IPS-18c (cell line): ENCODE data around the gene KMT2C.

ENCODE experiments used
- H3K4me3 ChIP-seq: 2 replicates; pipeline ENCODE4 v1.7.0; 2013; ENCODE audit warnings: low read depth, mild to moderate bottlenecking, low read length, moderate library complexity; ENCODE audit not compliant: insufficient read depth
- H3K9me3 ChIP-seq: one replicate; pipeline ENCODE4 v1.6.1; 2013; ENCODE audit warnings: mild to moderate bottlenecking, low read length, moderate library complexity; ENCODE audit not compliant: control insufficient read depth, insufficient read depth

KMT2C gene

GRCh38 chr7:152129682-152130081 lies 306.1 kb downstream of the KMT2C start:
- H3K9me3 ChIP-seq: peaks cover 12% of the 10 kb centered on the region
- H3K4me3 ChIP-seq: no peak overlapping the region

- no peak overlapping the region for H3K4me3 ChIP-seq
- H3K9me3 ChIP-seq: peaks cover 12% of the 10 kb centered on the region
Observed at GRCh38 chr7:152128741-152129461, 306.9 kb downstream of the KMT2C start.

DNA sequence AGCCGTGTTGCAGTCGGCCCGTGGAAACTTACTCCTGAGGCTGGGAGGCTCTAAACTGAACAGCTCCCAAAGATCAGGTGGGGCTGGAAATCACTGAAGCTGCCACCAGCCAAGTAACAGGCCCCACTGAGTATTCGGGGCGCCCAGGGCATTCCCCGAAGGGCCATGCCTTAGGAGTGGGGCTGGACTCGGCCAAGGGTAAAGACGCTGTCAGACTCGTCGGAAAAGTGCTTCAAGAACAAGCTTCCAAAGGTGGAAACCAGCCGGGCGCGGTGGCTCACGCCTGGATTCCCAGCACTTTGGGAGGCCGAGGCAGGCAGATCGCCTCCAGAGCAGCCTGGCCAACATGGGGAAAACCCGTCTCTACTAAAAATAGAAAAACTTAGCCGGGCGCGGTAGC lies 307.6 kb downstream of the KMT2C start:
- H3K4me3 ChIP-seq: no peak overlapping the region
- peaks cover 12% of the 10 kb centered on the region for H3K9me3 ChIP-seq

- H3K4me3 ChIP-seq: no peak overlapping the region
- peaks cover 12% of the 10 kb centered on the region for H3K9me3 ChIP-seq
Observed at GRCh38 chr7:152127229-152127628, 308.6 kb downstream of the KMT2C start.

DNA sequence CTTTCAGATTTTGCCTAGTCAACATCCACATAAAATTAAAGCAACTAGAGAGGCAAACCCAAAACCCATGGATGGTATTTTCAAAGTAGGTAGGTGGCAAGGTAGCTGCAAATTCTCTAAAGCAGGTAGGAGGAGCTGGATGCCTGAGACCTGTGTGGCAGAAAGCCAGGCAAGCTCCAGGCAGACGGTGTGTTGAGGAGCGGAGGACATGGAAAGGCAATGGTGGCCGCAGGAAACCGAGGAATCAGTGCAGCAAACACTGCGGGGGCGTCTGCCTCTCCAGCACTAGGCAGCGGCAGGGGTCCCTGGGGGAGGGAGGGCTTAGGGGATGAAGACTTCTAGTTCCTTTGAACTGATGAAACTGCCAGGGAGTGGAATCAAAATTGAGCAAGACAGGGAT lies 309.1 kb downstream of the KMT2C start:
- Histone ChIP-seq H3K9me3 (peaks cover 12% of the 10 kb centered on the region), H3K4me3 (no peak overlapping the region)

GRCh38 chr7:152122540-152122939 lies 313.3 kb downstream of the KMT2C start:
- Histone ChIP-seq H3K9me3 (peaks cover 9% of the 10 kb centered on the region), H3K4me3 (no peak overlapping the region)

DNA sequence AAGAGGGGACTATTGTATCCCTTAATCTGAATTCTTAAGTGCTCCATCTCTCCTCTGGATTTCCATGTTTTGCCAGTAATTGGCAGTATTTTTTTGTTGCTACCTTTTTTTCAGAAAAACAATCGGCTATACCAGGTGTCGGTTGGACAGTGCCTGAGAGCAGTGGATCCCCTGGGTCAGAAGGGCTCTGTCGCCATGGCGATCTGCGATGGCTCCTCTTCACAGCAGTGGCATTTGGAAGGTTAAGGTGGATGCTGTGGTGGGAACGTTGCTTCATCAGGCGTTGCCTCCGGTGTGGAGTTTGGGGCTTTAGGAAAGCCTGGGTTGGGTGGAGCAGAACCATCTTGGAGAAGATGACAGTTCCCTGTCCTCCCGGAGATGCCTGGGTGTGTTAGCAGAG lies 314.4 kb downstream of the KMT2C start:
- H3K4me3 ChIP-seq: no peak overlapping the region

DNA sequence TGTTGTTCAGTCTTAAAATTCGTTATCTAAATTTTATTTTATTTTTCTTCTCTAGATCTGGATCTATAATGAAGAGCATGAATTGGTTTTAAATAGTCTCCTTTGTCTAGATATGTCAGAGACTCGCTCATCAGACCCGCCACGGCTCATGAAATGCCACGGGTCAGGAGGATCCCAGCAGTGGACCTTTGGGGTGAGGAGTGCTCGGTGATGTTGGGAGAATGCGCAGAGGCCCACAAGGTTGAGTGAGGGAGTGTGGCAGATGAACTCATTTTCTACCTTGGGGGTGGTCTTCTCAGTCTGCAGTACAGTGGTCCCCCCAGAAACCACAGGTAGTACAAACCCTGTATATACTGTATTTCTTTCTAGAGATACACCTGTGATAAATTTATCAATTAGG lies 315.0 kb downstream of the KMT2C start:
- no peaks in the 10 kb centered on the region for H3K9me3 ChIP-seq
- no peak overlapping the region for H3K4me3 ChIP-seq

More for the DNA sequence above, 314.4 kb downstream of the KMT2C start:
- H3K9me3 ChIP-seq: peaks cover under 1% of the 10 kb centered on the region

DNA sequence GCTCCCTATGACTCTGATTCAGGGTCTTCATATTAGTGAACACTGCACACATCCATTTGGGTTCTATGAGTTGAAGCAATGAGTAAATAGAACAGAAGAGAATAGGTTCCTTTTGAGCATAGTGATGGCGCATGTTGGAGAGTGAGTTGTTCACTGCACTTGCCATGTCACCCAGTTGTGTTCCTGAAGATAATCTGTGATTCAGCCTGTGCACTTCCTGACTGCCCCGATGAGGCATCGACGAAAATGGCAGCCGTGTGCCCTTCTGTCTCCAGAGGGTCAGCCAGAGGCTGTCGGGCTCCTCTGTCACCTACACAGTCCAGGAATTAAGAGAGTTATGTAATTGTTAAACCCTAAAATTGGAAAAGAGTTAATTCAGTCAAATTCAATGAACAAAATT lies 315.6 kb downstream of the KMT2C start:
- H3K9me3 ChIP-seq: no peaks in the 10 kb centered on the region

GRCh38 chr7:152117356-152117755 lies 318.4 kb downstream of the KMT2C start:
- no peaks in the 10 kb centered on the region for H3K9me3 ChIP-seq
- no peak overlapping the region for H3K4me3 ChIP-seq

More for the DNA sequence above, 315.6 kb downstream of the KMT2C start:
- no peak overlapping the region for H3K4me3 ChIP-seq

DNA sequence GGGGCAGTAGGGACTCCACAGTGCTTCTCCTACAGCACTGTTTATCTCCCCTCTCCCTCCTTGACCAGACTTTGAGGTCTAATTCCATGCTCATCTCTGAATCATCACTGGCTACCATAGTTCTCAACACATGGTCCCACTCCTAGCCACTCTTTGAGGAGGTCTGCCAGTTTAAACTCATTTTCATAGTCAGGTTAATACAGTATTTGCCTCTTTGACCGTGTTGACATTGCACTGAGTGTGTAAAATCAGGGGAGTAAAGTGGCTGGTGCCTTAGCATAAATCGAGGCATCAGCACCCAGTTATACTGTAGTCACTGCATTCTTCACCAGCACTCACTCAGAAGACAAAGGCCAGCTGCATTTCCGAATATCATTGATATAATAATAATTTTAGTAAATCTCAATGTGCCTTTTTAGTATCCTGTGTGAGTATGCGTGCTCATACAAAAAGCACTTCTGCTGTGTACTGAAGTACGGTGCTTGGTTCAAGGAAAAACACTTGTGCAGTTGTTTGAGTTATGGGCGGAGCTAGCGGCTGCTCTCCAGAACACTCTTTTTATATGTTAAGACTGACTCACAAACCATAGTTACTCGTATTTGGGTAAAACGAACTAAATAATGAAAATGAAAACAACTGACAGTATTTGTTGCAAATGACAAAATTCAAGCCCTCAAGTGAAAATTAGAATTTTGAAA lies 320.6 kb downstream of the KMT2C start:
- Histone ChIP-seq H3K9me3 (no peaks in the 10 kb centered on the region), H3K4me3 (no peak overlapping the region)

GRCh38 chr7:152112829-152113228 lies 323.0 kb downstream of the KMT2C start:
- H3K4me3 ChIP-seq: no peak overlapping the region

DNA sequence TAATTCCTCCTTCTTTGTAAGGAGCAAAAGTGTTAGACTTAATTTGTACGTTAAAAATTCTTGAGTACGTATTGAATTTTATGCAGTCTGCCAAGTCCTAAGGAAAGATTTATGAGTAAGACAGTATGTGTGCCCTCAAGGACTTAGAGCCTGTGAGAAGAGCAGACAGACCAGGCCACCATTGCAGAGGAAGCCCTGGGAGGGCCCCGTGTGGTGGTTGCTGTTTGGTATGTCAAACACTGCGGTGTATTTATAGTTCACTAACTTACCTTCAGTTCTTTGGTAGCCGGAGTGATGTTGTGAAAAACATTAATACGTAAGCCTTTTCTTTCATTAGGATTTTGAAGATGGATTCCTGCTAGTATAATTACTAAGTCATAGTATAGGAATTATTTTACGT lies 327.4 kb downstream of the KMT2C start:
- H3K9me3 ChIP-seq: no peaks in the 10 kb centered on the region
- H3K4me3 ChIP-seq: no peak overlapping the region

More at GRCh38 chr7:152112829-152113228, 323.0 kb downstream of the KMT2C start:
- no peaks in the 10 kb centered on the region for H3K9me3 ChIP-seq

DNA sequence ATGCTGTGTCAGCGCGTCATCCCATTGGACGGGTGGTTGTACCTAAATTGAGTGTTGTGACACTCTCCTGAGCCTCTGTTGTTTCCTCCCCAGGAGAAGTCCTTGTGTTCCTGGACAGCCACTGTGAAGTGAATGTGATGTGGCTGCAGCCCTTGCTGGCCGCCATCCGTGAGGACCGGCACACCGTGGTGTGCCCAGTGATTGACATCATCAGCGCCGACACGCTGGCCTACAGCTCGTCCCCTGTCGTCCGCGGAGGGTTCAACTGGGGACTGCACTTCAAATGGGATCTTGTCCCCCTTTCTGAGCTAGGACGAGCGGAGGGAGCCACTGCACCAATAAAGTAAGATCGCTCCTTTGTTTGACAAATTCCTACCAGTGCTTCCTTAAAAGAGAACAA lies 327.9 kb downstream of the KMT2C start:
- no peak overlapping the region for H3K4me3 ChIP-seq
- no peaks in the 10 kb centered on the region for H3K9me3 ChIP-seq

GRCh38 chr7:152106990-152107389 lies 328.8 kb downstream of the KMT2C start:
- H3K4me3 ChIP-seq: no peak overlapping the region

GRCh38 chr7:152105205-152105604 lies 330.6 kb downstream of the KMT2C start:
- Histone ChIP-seq H3K4me3 (no peak overlapping the region), H3K9me3 (no peaks in the 10 kb centered on the region)

More at GRCh38 chr7:152106990-152107389, 328.8 kb downstream of the KMT2C start:
- H3K9me3 ChIP-seq: no peaks in the 10 kb centered on the region

DNA sequence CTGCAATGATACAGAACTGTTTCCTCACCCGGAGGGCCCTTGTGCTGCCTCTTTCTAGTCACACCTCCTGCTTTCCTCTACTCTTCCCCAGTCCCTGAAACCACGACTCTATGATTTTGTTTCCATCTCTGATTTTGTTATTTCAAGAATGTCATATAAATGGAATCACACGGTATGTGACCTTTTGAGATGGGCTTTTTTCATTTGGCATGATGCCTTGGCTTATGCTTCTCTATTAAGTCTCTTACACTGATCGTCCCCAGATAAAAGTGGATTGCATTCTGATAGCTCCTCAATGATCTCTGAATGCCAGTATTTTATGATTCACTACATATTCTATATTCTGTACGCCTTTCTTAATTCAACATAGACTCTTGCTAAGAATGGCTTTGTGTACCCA lies 332.1 kb downstream of the KMT2C start:
- Histone ChIP-seq H3K9me3 (no peaks in the 10 kb centered on the region), H3K4me3 (no peak overlapping the region)

GRCh38 chr7:152103066-152103465 lies 332.7 kb downstream of the KMT2C start:
- H3K4me3 ChIP-seq: no peak overlapping the region
- H3K9me3 ChIP-seq: no peaks in the 10 kb centered on the region
